Esophagus muscularis mucosa (tissue), 4 donors: ENCODE results near the gene SFXN5. TPM values are rescaled to one million over a fixed set of nuclear protein-coding genes. Genes with fewer than 3 reads are reported as not detected.
A peak's percentile ranks its signal among the peaks of the same experiment; 100 is the strongest.

Source experiments
- DNase-seq: peaks from one replicate; pipeline ENCODE4 v3.0.0-alpha.2; 2017; ENCODE audit errors: extremely low spot score
- H3K27ac ChIP-seq, 4 donors: fragments of 200-600 bp; sonication (generic); replicated peaks in 1 of 4; 1 replicate in 3 of 4; 2 replicates in 1 of 4; pipeline ENCODE4 v1.5.1; 2016 to 2019; ENCODE audit warnings: mild to moderate bottlenecking in 1 of 4
- H3K27me3 ChIP-seq, 4 donors: fragments of 200-600 bp; sonication (generic); one replicate each; pipeline versions ENCODE4 v1.5.1 to v1.6.0; 2016 to 2019
- H3K36me3 ChIP-seq, 4 donors: fragments of 200-600 bp; sonication (generic); one replicate each; pipeline ENCODE4 v1.5.1; 2016 to 2019
- H3K4me1 ChIP-seq, 4 donors: fragments of 200-600 bp; sonication (generic); one replicate each; pipeline ENCODE4 v1.5.1; 2016 to 2019
- H3K4me3 ChIP-seq, 4 donors: fragments of 200-600 bp; sonication (generic); 1 replicate in 2 of 4; 2 replicates in 2 of 4; pipeline ENCODE4 v1.5.1; 2016 to 2019; ENCODE audit warnings: mild to moderate bottlenecking in 4 of 4, moderate library complexity in 1 of 4
- H3K9me3 ChIP-seq, 4 donors: fragments of 200-600 bp; sonication (generic); 1 replicate in 3 of 4; 2 replicates in 1 of 4; pipeline ENCODE4 v1.5.1; 2016 to 2019
- EP300 ChIP-seq: sonication (generic); formaldehyde crosslinking; IDR thresholded peaks from one replicate; pipeline ENCODE4 v1.6.1; 2017; ENCODE audit warnings: antibody characterized with exemption
- POLR2A ChIP-seq: fragments of 450-650 bp; IDR thresholded peaks from one replicate; pipeline ENCODE4 v1.6.1; 2017; ENCODE audit warnings: antibody characterized with exemption, moderate library complexity, mild to moderate bottlenecking, low read depth
- POLR2AphosphoS5 ChIP-seq, 2 donors: sonication (generic); formaldehyde crosslinking; IDR thresholded peaks; one replicate each; pipeline ENCODE4 v1.6.1; 2017; ENCODE audit warnings: antibody characterized with exemption in 2 of 2
- WGBS: methylation state at CpG from one replicate; pipeline ENCODE4 v1.1.5; 2018; 5-methylcytosine and 5-hydroxymethylcytosine counted together
- intact Hi-C: fragments of 100-400 bp; cut with DNase I; formaldehyde crosslinking; loops from one replicate; pipeline ENCODE4 v1.15.1; 2023
- total RNA-seq, 4 donors: library from RNA; depleted of rRNA; stranded (reverse); fragments of >200 nt; gene quantifications; one replicate each; pipeline versions ENCODE4 v1.1.0 to v1.2.1, GENCODE V29; 2016
- TF ChIP-seq, protein P1 (sequence below), 3 experiments: fragments of 200-600 bp in 2 of 3; fragments of 450-650 bp in 1 of 3; sonication (generic) in 2 of 3; IDR thresholded peaks; one replicate each; pipeline ENCODE4 v1.5.1; 2017 to 2019; ENCODE audit warnings: antibody characterized with exemption in 3 of 3, mild to moderate bottlenecking in 2 of 3, moderate library complexity in 1 of 3

Gene SFXN5
- total RNA-seq, 4 donors from 2014 or later = 5.8 to 10.0 (median 6.8) TPM

DNA sequence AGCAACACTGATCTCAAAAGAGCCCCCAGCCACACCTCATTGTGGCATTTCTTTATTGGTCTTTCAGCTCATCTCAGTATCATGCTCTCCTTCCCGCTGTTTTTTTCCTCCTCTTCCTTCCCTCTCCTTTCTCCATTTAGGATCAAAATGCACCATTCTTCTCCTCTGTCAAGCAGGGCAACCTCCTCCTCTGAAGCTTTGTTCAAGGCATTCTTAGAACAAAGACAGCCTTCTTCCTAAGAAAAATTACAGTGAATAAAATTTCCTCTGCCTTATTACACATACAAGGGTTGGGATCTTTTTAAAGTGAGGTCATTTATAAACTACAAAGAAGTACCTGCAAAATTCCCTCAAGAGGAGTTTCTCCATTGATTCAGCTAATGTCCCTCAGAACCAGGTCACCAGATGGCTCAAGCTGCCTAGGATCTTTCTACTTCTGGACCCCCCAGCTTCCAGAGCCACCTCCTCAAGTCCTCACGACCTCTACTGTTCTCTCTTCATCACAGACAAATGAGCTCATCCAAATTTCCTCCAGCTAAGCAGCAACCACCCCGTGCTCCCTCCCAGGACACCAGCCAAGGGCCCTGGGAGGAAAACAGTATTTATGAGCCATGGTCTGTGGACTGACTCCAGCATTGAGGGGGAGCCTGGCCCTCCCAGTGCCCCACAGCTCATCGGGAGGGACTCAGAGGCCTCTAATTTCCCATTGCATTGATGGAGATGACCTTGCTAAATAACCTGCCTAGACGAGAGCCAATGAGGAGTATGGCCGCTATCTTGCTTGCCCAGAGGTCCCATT is 18.0 kb downstream of the SFXN5 start:
- DNase-seq = no peak
- WGBS = 75% methylated on average over 6 of the region's 6 CpGs
- Histone ChIP-seq H3K4me1 (peaks cover 0 to 4% (median 0%) of the 10 kb centered on the region in 4 donors), H3K9me3 (peaks cover 0 to 12% (median 5%) of the 10 kb centered on the region in 4 donors), H3K36me3 (peaks cover 11 to 40% (median 26%) of the 10 kb centered on the region in 4 donors), H3K27ac (peak overlapping the region in 1 of 4 donors; percentile 27), H3K4me3 (no peak overlapping the region), H3K27me3 (no peaks in the 10 kb centered on the region)
- intact Hi-C loops = no loop called here
- no peak for TF ChIP-seq EP300
- TF ChIP-seq POLR2A = no peak
- TF ChIP-seq POLR2AphosphoS5 (IDR thresholded peaks at IDR 0.05) = no peak
- TF ChIP-seq, protein P1, sequence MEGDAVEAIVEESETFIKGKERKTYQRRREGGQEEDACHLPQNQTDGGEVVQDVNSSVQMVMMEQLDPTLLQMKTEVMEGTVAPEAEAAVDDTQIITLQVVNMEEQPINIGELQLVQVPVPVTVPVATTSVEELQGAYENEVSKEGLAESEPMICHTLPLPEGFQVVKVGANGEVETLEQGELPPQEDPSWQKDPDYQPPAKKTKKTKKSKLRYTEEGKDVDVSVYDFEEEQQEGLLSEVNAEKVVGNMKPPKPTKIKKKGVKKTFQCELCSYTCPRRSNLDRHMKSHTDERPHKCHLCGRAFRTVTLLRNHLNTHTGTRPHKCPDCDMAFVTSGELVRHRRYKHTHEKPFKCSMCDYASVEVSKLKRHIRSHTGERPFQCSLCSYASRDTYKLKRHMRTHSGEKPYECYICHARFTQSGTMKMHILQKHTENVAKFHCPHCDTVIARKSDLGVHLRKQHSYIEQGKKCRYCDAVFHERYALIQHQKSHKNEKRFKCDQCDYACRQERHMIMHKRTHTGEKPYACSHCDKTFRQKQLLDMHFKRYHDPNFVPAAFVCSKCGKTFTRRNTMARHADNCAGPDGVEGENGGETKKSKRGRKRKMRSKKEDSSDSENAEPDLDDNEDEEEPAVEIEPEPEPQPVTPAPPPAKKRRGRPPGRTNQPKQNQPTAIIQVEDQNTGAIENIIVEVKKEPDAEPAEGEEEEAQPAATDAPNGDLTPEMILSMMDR (IDR thresholded peaks at IDR 0.05) = no peak

DNA sequence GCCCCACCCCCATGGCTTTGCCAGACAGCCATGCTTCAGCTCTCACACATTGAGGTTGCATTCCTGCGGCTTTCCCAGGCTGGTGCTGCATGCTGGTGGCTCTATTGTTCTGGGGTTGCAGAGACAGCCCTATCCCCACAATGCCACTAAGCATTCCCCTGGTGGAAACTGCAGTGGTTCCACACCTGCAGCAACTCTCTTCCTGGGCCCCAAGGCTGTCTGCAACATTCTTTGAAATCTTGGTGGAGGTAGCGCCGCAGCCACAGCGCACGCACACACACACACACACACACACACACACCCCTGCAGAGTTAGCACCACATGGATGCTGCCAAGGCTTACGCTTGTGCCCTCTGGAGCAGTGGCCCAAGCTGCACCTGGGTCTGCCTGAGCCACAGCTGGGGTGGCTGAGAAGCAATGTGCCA is 21.4 kb downstream of the SFXN5 start:
- intact Hi-C loops = no loop called here
- H3K9me3 ChIP-seq = no peaks in the 10 kb centered on the region
- peaks cover 0 to 7% (median 1%) of the 10 kb centered on the region in 4 donors for H3K36me3 ChIP-seq
- no peaks in the 10 kb centered on the region for H3K27me3 ChIP-seq
- no peak overlapping the region for H3K27ac ChIP-seq
- no CpG with 5 or more reads among the region's 6 CpGs for WGBS
- TF ChIP-seq, protein P1 (IDR thresholded peaks at IDR 0.05) = no peak
- TF ChIP-seq EP300 (no peak), POLR2AphosphoS5 (IDR thresholded peaks at IDR 0.05) (no peak), POLR2A (no peak)
- no peak overlapping the region for H3K4me3 ChIP-seq
- H3K4me1 ChIP-seq = peaks cover 0 to 4% (median 0%) of the 10 kb centered on the region in 4 donors
- DNase-seq = no peak

DNA sequence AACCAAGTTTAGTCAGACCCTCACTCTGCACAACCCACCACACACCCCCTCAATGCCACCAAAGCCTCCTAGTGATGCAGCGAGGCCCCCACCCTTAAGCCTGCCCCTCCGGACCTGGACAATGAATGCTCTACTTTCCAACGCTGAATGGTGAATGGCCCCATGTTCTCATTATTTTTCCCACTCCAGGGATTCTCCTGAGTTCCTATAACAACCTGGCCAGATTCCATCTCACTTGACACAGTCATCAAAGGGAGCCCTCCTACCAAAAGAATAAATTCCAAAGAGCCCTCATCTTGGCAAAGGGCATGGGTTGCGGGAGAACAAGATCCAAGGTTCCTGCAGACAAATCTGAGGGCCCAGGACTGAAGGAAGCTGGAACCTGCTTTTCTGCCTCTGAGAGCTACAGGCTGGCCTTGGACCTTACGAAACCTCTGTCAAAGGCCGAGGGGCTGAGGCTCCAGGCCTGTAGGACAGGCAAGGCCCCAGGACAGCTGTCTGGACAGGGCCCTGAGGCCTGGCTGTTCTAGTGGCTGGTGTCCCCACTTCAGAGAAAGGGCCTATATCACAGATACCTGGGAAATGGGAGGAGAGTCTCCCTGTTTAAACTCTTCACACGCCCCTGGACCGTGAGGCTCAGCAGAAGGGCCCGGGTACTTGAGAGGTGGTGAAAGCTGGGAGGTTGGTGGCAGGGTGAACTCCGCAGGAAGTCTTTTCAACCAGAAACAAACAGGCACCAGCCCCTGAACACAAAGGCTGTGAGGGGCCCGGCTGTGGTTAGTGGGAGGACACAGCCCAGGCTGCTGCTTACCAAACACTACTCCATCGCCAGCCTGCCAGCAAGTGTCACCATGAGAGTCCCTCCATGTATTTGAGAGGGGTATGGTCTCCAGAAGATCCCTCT is 27.3 kb downstream of the SFXN5 start:
- WGBS = 79% methylated on average over 12 of the region's 12 CpGs
- no peak for TF ChIP-seq POLR2A
- intact Hi-C loops = no loop called here

DNA sequence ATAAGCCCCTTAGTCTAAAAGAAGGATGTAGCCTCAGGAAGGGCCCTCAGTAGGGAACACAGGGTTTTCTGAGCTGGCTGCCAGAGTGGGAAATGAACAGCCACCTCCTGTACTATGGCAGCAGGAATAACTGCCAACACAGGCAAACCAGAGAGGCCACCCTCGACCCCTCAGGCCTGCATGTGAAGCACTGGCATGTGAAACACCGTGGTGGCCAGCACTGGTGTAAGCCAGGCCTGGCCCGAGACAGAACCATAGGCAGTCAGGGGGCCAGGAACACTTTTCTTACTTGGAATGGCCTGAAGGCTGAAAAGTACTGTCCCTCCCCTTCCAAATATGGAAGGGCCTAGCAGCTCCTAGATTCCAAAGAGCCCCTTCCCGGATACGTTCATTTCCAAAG is 28.2 kb downstream of the SFXN5 start:
- no peak for TF ChIP-seq EP300
- Histone ChIP-seq H3K9me3 (no peaks in the 10 kb centered on the region), H3K36me3 (peaks cover 0 to 27% (median 18%) of the 10 kb centered on the region in 4 donors), H3K27me3 (no peaks in the 10 kb centered on the region), H3K4me3 (no peak overlapping the region), H3K4me1 (no peaks in the 10 kb centered on the region), H3K27ac (no peak overlapping the region)
- intact Hi-C loops = no loop called here
- no peak for DNase-seq
- 85% methylated on average over 5 of the region's 5 CpGs for WGBS

More for the DNA sequence above, 27.3 kb downstream of the SFXN5 start:
- no peaks in the 10 kb centered on the region for H3K4me1 ChIP-seq
- H3K4me3 ChIP-seq = no peak overlapping the region
- H3K27me3 ChIP-seq = no peaks in the 10 kb centered on the region
- H3K9me3 ChIP-seq = no peaks in the 10 kb centered on the region
- DNase-seq = no peak
- H3K36me3 ChIP-seq = peaks cover 0 to 20% (median 16%) of the 10 kb centered on the region in 4 donors
- H3K27ac ChIP-seq = no peak overlapping the region

DNA sequence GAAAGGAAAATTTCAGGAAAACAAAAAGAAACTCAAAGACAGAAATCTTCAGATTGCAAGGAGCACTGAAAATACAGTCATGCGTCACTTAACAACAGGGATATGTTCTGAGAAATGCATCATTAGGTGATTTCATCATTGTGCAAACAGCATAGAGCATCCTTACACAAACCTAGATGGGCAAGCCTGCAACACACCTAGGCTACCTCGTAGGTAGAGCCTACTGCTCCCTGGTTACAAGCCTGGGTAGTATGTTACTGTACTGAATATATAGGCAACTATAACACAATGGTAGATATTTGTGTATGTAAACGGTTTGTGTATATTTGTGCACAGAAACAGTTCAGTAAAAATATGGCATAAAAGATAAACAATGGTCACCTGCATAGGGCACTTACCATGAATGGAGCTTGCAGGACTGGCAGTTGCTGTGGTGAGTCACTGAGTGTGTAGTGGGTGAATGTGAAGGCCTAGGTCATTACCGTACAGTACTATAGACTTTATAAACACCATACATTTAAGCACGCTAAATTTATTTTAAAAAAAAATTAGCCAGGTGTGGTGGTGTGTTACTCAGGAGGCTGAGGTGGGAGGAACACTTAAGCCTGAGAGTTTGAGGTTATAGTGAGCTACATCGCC is 33.4 kb downstream of the SFXN5 start:
- TF ChIP-seq POLR2AphosphoS5 (IDR thresholded peaks at IDR 0.05) = no peak
- no peak for TF ChIP-seq POLR2A
- TF ChIP-seq, protein P1 (IDR thresholded peaks at IDR 0.05) = no peak
- TF ChIP-seq EP300 = no peak
- H3K36me3 ChIP-seq = peaks cover 0 to 51% (median 15%) of the 10 kb centered on the region in 4 donors
- H3K4me1 ChIP-seq = no peaks in the 10 kb centered on the region
- WGBS = 90% methylated on average over 6 of the region's 6 CpGs
- H3K27me3 ChIP-seq = no peaks in the 10 kb centered on the region
- H3K4me3 ChIP-seq = no peak overlapping the region
- no peak for DNase-seq
- intact Hi-C loops = no loop called here
- no peaks in the 10 kb centered on the region for H3K9me3 ChIP-seq
- H3K27ac ChIP-seq = no peak overlapping the region
